MM.1S (cell line): ENCODE results near the gene CHPF2.

ENCODE experiments used
- DNase-seq: peaks from one replicate; pipeline ENCODE4 v3.0.0-alpha.2; 2015
- H2AFZ ChIP-seq: fragments of 300-600 bp; sonication (generic); 2 replicates; pipeline ENCODE4 v1.6.0; 2016; ENCODE audit warnings: antibody characterized with exemption, low read length
- H3F3A ChIP-seq: fragments of 300-600 bp; sonication (generic); 2 replicates; pipeline ENCODE4 v1.6.1; 2016; ENCODE audit warnings: mild to moderate bottlenecking, antibody characterized with exemption, low read length, moderate library complexity, mixed read lengths; ENCODE audit not compliant: insufficient read depth
- H3K27ac ChIP-seq: fragments of 300-600 bp; sonication (generic); 2 replicates; pipeline ENCODE4 v1.5.1; 2016; ENCODE audit warnings: mild to moderate bottlenecking, low read length
- H3K27me3 ChIP-seq: fragments of 300-600 bp; sonication (generic); replicated peaks from 2 replicates; pipeline ENCODE4 v1.6.0; 2016; ENCODE audit warnings: low read length; ENCODE audit not compliant: insufficient read depth
- H3K36me3 ChIP-seq: fragments of 300-600 bp; sonication (generic); replicated peaks from 2 replicates; pipeline ENCODE4 v1.6.1; 2016; ENCODE audit warnings: mild to moderate bottlenecking, low read length, mixed read lengths; ENCODE audit not compliant: insufficient read depth
- H3K4me1 ChIP-seq: fragments of 300-600 bp; sonication (generic); 2 replicates; pipeline ENCODE4 v1.6.1; 2016; ENCODE audit warnings: low read length, mixed read lengths
- H3K4me2 ChIP-seq: fragments of 300-600 bp; sonication (generic); 2 replicates; pipeline ENCODE4 v1.6.0; 2016; ENCODE audit warnings: low read depth, low read length
- H3K4me3 ChIP-seq: fragments of 300-600 bp; sonication (generic); 2 replicates; pipeline ENCODE4 v1.5.1; 2016; ENCODE audit warnings: low read length, mixed read lengths
- H3K79me2 ChIP-seq: fragments of 300-600 bp; sonication (generic); 2 replicates; pipeline ENCODE4 v1.6.1; 2016; ENCODE audit warnings: mixed run types, low read length, mixed read lengths
- H3K9ac ChIP-seq: fragments of 300-600 bp; sonication (generic); 2 replicates; pipeline ENCODE4 v1.6.1; 2016; ENCODE audit warnings: low read length, mixed read lengths
- H3K9me2 ChIP-seq: fragments of 300-600 bp; sonication (generic); replicated peaks from 2 replicates; pipeline ENCODE4 v1.6.1; 2016; ENCODE audit warnings: mild to moderate bottlenecking, low read length, mixed read lengths; ENCODE audit not compliant: insufficient read depth
- H3K9me3 ChIP-seq: fragments of 300-600 bp; sonication (generic); replicated peaks from 2 replicates; pipeline ENCODE4 v1.6.1; 2016; ENCODE audit warnings: mild to moderate bottlenecking, low read length, mixed read lengths; ENCODE audit not compliant: insufficient read depth
- H4K20me1 ChIP-seq: fragments of 300-600 bp; sonication (generic); 2 replicates; pipeline ENCODE4 v1.6.1; 2016; ENCODE audit warnings: mild to moderate bottlenecking, low read length, moderate library complexity, mixed read lengths; ENCODE audit not compliant: insufficient read depth
- CTCF ChIP-seq: fragments of 300-600 bp; sonication (generic); IDR thresholded peaks from 2 replicates; pipeline ENCODE4 v1.5.1; 2016; ENCODE audit warnings: antibody characterized with exemption, low read length, mixed read lengths
- EZH2 ChIP-seq: fragments of 300-600 bp; sonication (generic); optimal IDR thresholded peaks from 2 replicates; pipeline ENCODE3; 2017; ENCODE audit warnings: low read depth, mild to moderate bottlenecking, antibody characterized with exemption, low read length, mixed read lengths
- EZH2phosphoT487 ChIP-seq: fragments of 300-600 bp; sonication (generic); IDR thresholded peaks from 2 replicates; pipeline ENCODE4 v1.6.1; 2018; ENCODE audit warnings: antibody characterized with exemption, low read length

CHPF2 gene

DNA sequence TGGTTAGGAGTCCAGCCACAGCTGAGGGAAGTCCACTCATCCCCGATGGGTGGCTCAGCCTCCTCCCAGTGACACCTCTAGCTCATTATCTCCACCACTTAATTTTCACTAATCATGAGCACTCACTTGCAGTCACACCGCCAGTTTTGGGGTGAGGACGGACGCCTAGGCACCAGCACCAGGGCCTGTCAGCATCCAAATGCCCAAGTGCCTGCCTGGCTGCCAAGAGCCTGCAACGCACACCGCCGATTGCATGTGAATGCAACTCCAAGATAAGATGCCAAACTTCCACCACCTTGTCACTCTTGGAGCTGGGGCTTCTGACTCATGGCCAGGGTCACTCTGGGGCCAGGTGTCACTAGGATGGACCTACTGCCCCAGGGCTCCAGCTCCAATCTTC lies 40.6 kb downstream of the CHPF2 start:
- TF ChIP-seq EZH2: no peak
- no peak for TF ChIP-seq EZH2phosphoT487
- TF ChIP-seq CTCF: no peak
- Histone ChIP-seq H3K9me2 (no peaks in the 10 kb centered on the region), H2AFZ (no peak overlapping the region), H3K4me2 (no peak overlapping the region), H3K4me3 (no peak overlapping the region), H3K79me2 (no peaks in the 10 kb centered on the region), H3K9ac (no peak overlapping the region), H3K36me3 (no peaks in the 10 kb centered on the region), H4K20me1 (no peaks in the 10 kb centered on the region), H3K9me3 (no peaks in the 10 kb centered on the region), H3K27ac (no peak overlapping the region), H3K4me1 (no peaks in the 10 kb centered on the region), H3K27me3 (peaks cover 67% of the 10 kb centered on the region), H3F3A (no peaks in the 10 kb centered on the region)
- no peak for DNase-seq

GRCh38 chr7:151273651-151274390 lies 41.5 kb downstream of the CHPF2 start:
- no peak for DNase-seq

GRCh38 chr7:151274396-151274795 lies 42.1 kb downstream of the CHPF2 start:
- Histone ChIP-seq H3K4me1 (no peaks in the 10 kb centered on the region), H3F3A (no peaks in the 10 kb centered on the region), H3K9me3 (no peaks in the 10 kb centered on the region), H3K9me2 (no peaks in the 10 kb centered on the region), H2AFZ (no peak overlapping the region), H3K27ac (no peak overlapping the region), H3K36me3 (no peaks in the 10 kb centered on the region), H3K4me2 (no peak overlapping the region), H4K20me1 (no peaks in the 10 kb centered on the region), H3K9ac (no peak overlapping the region), H3K79me2 (no peaks in the 10 kb centered on the region), H3K27me3 (peaks cover 64% of the 10 kb centered on the region), H3K4me3 (no peak overlapping the region)
- TF ChIP-seq EZH2phosphoT487 (no peak), CTCF (no peak), EZH2 (no peak)
- DNase-seq: no peak

More at GRCh38 chr7:151273651-151274390, 41.5 kb downstream of the CHPF2 start:
- no peak for TF ChIP-seq CTCF
- no peak for TF ChIP-seq EZH2
- no peak for TF ChIP-seq EZH2phosphoT487
- no peaks in the 10 kb centered on the region for H4K20me1 ChIP-seq
- no peak overlapping the region for H2AFZ ChIP-seq
- peaks cover 65% of the 10 kb centered on the region for H3K27me3 ChIP-seq
- H3K79me2 ChIP-seq: no peaks in the 10 kb centered on the region
- H3K36me3 ChIP-seq: no peaks in the 10 kb centered on the region
- H3K9me3 ChIP-seq: no peaks in the 10 kb centered on the region
- H3K4me3 ChIP-seq: no peak overlapping the region
- H3K27ac ChIP-seq: no peak overlapping the region
- no peak overlapping the region for H3K4me2 ChIP-seq
- H3K9ac ChIP-seq: no peak overlapping the region
- no peaks in the 10 kb centered on the region for H3K9me2 ChIP-seq
- H3F3A ChIP-seq: no peaks in the 10 kb centered on the region
- no peaks in the 10 kb centered on the region for H3K4me1 ChIP-seq
